NCI-H748 (cell line): ENCODE measurements around the gene SLC8A1.
A peak's percentile ranks its signal among the peaks of the same experiment; 100 is the strongest.

Experiments
- DNase-seq: peaks from one replicate; lab custom pipeline; 2025; ENCODE audit not compliant: unreplicated experiment; lab: John Stamatoyannopoulos, UW

The SLC8A1 gene

GRCh38 chr2:40394031-40394430 is 57.9 kb downstream of the SLC8A1 start:
- DNase-seq = no peak

DNA sequence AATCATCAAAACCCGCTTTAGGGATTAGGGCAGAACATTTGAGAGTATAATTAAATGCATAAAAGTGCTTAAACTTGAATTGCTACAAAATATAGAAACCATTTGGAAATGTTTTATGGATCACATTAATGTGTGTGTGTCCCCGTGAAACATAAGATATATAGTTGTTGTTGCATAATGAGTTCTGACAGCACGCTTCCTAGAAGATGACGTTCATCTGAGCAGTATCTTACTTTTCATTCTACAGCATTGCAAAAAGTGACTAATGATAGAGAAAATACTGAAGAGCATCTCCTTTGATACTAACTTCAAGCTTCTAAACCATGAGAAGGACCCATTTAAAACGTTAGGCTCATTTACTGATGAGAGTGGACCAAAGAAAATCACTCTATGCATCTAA is 63.7 kb downstream of the SLC8A1 start:
- DNase-seq = no peak

- DNase-seq = no peak
Observed at GRCh38 chr2:40386177-40386576, 65.7 kb downstream of the SLC8A1 start.

- no peak for DNase-seq
Observed at GRCh38 chr2:40384714-40385113, 67.2 kb downstream of the SLC8A1 start.

DNA sequence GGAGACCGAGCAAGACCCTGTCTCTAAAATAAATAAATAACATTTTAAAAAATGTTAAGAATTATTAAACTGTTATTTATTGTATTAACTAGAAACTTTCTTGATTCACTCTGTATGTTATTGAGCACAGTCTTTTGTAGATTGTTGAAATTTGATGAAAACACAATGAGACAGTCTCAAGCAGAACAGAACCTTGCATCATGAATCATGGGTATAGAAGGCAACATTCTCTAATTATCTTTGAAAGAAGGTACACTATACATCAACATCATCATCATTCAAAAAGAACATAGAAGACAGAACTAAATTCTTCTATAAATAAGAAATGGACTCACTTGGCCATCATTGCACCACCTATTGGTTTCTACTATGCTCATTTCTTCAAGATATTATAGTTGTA is 67.7 kb downstream of the SLC8A1 start:
- DNase-seq = no peak

GRCh38 chr2:40380721-40381120 is 71.2 kb downstream of the SLC8A1 start:
- no peak for DNase-seq

DNA sequence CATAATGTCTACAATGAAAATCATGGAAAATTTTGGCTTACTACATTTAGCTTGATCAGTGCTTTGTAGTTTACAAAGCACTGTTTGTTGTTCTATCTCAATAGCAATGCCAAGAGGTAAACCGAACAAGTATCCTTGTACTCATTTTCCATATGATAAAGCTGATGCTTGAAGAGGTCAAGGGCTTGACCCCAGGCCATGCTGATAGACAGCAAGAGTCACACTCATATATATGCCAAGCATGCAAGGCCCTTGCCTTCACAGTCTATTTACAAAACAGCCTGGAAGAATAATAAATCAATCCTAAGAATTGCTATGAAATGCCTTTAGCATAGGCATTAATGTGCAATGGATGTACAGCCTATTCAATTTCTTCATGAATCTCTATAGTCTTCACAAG is 71.8 kb downstream of the SLC8A1 start:
- DNase-seq = no peak

DNA sequence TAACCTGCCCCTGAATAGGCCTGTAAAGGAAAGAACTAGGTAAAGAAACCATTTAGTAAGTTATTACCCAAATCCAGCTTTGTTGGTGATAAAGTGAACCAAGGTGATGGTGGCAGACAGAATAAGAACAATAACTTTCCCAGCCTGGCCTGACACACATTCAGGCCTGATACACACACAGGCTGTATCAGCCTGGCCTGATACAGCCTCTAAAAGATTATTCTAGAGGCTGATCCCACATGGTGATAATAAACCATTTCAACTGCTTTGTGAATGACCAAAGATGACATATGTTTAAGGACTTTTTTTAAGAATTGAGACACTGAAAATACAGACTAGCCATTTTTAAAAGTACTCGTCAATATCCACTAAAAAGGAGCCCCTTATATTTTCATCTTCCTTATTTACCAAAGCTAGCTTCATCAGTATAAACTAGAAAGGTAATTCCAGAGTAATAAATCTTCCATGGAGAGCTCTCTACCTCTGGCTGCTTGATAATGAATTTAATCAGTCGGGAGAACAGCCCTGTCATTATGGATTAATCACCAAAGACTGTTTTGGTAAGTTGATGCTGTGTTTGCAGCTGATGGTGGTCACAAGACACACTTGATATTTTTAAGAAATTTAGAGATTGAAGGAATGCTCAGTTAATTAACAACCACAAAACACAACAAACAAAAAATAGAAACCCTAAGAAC is 77.2 kb downstream of the SLC8A1 start:
- DNase-seq = peak; percentile 21

DNA sequence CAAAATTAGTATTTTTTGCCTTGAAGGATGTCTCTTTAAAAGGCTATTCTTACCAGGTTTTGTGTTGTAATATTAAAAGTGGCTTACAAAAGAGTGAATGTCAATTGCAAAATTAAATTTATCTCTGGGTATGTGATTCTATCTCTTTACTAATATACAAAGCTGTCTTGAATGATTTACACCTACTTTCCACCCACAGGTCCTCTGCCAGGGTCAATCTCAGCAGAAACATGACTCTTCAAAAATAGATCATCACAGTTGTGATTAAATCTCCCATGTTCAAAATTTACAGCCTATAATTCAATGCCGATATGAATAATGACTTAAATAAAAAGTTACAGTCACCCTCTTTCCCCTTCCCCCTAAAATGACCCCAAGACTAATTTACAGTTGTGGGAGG is 78.8 kb downstream of the SLC8A1 start:
- no peak for DNase-seq

GRCh38 chr2:40372283-40372985 is 79.5 kb downstream of the SLC8A1 start:
- no peak for DNase-seq

GRCh38 chr2:40371525-40372282 is 80.2 kb downstream of the SLC8A1 start:
- peak; percentile 62 for DNase-seq

- DNase-seq = no peak
Observed at GRCh38 chr2:40370007-40370395, 81.9 kb downstream of the SLC8A1 start.

DNA sequence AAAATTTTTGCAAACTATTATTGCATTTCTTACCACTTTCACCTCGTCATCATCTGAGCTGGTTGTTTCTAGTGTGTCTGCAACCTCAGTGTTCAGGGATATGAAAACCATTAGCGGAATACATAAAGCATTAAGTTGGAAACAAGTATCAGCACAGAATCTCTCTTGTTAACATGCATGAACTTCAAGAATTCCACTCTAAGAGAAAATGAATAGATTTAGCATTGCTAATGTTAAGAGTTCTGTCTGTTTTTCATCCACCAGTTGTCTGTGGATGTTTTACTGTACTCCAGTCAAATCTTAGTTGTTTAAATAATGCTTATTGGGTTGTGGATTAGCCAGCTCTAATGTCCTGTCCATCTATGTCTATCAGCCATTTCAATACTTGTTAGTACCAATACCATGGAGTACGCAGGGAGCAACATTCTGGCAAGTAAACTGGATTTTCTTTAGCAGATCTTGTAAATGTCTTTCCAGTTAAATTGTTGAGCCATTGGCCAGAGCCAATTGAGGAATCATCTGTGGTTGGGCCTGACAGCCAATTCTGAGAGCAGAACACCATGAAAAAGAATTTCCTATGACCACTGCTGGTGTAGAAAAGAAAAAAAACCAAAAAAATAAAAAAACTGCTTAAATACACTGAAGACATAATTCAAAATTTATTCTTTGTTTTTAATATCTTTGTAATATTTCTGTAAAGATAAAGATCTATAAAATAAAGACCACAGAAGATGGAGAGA is 82.5 kb downstream of the SLC8A1 start:
- DNase-seq = no peak

DNA sequence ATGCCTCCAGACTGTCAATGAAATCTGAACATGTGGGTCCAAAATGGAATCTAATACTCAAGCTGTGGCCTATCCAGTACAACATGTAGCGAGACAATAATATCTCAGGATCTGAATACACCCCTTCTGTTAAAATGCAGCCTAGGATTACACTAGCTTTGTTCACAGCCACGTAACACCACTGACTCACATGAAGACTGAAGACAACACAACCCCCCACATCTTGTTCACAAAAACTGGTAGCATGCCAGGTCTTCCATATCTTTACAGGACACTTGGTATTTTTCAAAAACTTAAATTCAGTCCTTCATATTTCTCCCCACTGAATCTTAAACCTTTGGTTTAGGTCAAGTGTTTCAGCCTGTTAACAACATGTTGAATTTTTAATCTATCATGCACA is 84.2 kb downstream of the SLC8A1 start:
- no peak for DNase-seq

GRCh38 chr2:40367032-40367431 is 84.9 kb downstream of the SLC8A1 start:
- DNase-seq = no peak

- DNase-seq = no peak
Observed at GRCh38 chr2:40364151-40364874, 87.6 kb downstream of the SLC8A1 start.

GRCh38 chr2:40363631-40364030 is 88.3 kb downstream of the SLC8A1 start:
- peak; percentile 14 for DNase-seq

GRCh38 chr2:40363231-40363630 is 88.7 kb downstream of the SLC8A1 start:
- DNase-seq = no peak

- no peak for DNase-seq
Observed at GRCh38 chr2:40361478-40361877, 90.4 kb downstream of the SLC8A1 start.

DNA sequence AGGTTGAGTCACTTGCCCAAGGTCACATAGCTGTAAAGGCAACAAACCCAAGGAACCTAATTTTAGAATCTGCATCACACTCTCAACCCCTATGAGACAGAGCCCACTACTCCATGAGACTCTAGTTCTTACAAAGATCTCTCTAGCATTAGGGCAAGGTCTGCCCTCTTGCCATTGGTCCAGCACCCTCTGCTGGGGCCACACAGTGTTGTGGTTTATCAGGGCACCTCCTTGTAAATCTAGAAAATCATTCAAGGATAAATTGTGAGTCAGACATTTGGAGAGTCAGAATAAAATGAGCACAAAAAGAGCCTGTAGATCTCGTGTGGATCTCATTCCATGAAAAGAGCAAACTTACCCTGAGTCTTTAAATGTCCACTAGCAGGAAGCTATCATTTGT is 91.2 kb downstream of the SLC8A1 start:
- DNase-seq = no peak

- no peak for DNase-seq
Observed at GRCh38 chr2:40359811-40360210, 92.1 kb downstream of the SLC8A1 start.
